Fibroblast of villous mesenchyme (primary cell): Measurements from ENCODE around the gene DET1. TPM values are rescaled to one million over a fixed set of nuclear protein-coding genes. Genes with fewer than 3 reads are reported as not detected.

Source experiments
- DNase-seq: peaks from one replicate; pipeline ENCODE4 v3.0.0-alpha.2; 2010; ENCODE audit warnings: low read depth
- H3K4me3 ChIP-seq: 2 replicates; pipeline ENCODE4 v1.5.1; 2011; ENCODE audit warnings: low read depth, mild to moderate bottlenecking, low read length
- CTCF ChIP-seq: IDR thresholded peaks from 2 replicates; pipeline ENCODE4 v1.5.1; 2012; ENCODE audit warnings: low read depth, mild to moderate bottlenecking, low read length; ENCODE audit not compliant: insufficient read depth
- total RNA-seq: library from RNA; depleted of rRNA; stranded (reverse); fragments of >200 nt; gene quantifications from 2 replicates; pipeline ENCODE4 v1.2.3, GENCODE V29; 2012

The DET1 gene
- total RNA-seq, 1 donor, result 7.8 TPM

- no peak for TF ChIP-seq CTCF
- no peak for DNase-seq
- no peak overlapping the region for H3K4me3 ChIP-seq
These were observed 8.7 kb downstream of the DET1 start for GRCh38 chr15:88537591-88538317.

- no peak overlapping the region for H3K4me3 ChIP-seq
- TF ChIP-seq CTCF, result no peak
- no peak for DNase-seq
These were observed 10.7 kb downstream of the DET1 start for GRCh38 chr15:88535607-88536313.

- no peak for TF ChIP-seq CTCF
These were observed 11.4 kb downstream of the DET1 start for GRCh38 chr15:88535100-88535499.

GRCh38 chr15:88533376-88533775 lies 13.1 kb downstream of the DET1 start:
- no peak for TF ChIP-seq CTCF
- H3K4me3 ChIP-seq, result no peak overlapping the region
- no peak for DNase-seq

More at GRCh38 chr15:88535100-88535499, 11.4 kb downstream of the DET1 start:
- no peak for DNase-seq
- no peak overlapping the region for H3K4me3 ChIP-seq

- no peak for TF ChIP-seq CTCF
- peak; percentile 87 for DNase-seq
- no peak overlapping the region for H3K4me3 ChIP-seq
These were observed 17.4 kb downstream of the DET1 start for GRCh38 chr15:88529021-88529630.

GRCh38 chr15:88526247-88526879 lies 20.1 kb downstream of the DET1 start:
- no peak overlapping the region for H3K4me3 ChIP-seq
- no peak for TF ChIP-seq CTCF
- DNase-seq, result no peak
